NK-92 (cell line): ENCODE measurements around the gene LINC01488.

Experiments
- DNase-seq: peaks from one replicate; lab custom pipeline; 2025; ENCODE audit not compliant: unreplicated experiment; lab: John Stamatoyannopoulos, UW

Gene LINC01488

GRCh38 chr11:69444381-69445130, 36.9 kb upstream of the LINC01488 start:
- DNase-seq, result no peak

GRCh38 chr11:69445131-69445470, 36.4 kb upstream of the LINC01488 start:
- DNase-seq, result no peak

GRCh38 chr11:69446108-69446507, 35.4 kb upstream of the LINC01488 start:
- DNase-seq, result no peak

GRCh38 chr11:69447786-69448185, 33.7 kb upstream of the LINC01488 start:
- no peak for DNase-seq

DNA sequence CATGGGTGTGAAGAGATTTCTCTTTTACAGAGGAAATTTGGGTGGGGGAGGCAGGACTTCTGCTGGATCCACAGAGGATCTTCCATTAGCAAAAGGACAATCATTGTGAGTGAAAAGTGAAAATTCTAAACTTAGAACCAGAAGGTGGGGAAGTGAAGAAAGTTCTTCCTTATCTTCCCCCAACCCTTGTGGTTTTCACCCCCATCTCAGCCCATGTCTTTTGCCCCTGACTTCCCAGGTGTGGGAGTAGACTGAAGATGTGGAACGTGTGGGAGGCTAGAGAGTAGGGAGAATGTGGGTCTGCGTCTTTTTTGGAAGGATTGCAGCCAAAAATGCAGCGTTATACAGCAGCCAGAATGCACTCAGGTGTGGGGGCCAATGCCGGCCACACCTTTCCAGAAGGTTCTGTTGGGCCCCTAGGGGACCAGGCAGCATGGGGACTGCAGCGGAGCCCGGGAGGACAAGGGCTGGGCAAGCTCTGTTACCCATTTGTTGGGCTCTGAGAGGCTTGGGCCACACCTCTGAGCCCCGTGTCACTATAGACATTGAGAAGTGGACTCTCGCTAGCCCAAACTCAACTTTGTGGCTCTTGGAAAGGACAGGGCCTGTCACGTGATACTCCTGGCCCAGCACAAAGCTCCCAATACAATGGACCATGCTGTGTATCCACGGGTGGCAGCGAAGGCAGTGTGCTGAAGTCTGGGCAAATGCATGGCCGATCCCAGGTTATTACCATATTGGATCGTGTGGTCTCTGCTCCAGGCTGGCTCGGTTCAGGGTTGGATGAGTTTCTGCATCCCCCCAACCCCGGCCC, 32.8 kb upstream of the LINC01488 start:
- DNase-seq, result no peak

GRCh38 chr11:69449320-69450063, 32.0 kb upstream of the LINC01488 start:
- DNase-seq, result no peak

DNA sequence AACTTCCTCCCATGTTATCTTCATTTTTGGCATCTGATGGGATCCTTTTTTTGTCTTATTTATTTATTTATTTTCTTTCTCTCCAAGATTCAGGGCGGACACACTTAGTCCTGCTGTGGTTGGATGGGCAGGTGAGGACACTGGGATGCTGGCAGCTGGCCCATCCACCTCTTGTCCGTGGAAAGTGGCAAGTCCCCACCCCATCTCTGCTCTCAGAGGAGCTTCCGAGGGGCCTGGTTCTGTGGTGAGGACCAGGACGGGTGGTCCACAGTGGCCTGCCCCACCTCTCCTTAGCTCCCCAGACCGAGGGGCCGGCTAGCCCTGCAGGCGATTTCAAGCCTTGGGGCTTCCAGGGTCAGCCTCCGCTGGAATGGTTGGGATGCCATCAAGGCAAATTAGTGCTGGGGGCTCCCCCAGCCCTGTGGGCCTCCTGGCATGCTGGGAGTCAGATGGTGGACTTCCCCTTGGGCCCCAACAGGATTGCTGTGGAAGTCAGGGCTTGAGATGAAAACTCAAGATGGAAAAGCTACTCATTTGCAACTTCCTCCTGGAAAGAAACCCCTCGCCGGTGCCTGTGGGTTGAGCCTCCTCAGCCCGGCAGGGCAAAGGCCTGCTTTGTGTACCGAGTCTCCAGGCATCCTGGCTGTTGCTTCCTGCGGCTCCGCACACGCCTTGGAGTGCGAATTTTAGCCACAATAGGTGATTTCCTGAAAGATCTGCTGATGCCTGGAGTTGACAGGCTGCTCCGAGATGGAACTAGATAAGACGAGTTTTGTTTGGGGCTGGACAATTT, 31.2 kb upstream of the LINC01488 start:
- DNase-seq, result no peak

DNA sequence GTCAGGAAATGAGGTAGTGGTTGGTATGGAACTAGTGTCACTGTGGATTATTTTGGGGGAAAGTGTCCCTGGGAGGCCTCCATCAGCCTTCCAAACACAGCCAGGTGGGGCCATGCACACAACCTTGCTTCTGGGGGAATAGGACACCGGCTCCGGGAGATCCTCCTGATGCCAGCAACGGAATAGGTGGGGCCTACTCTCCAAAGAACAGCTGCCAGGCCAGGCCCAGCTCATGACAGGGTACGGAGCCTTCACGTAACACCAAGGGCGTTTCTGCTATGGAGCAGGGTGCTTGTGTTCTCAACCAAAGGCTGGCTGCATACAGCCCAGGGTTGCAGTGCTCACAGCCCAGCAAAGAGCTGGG, 30.6 kb upstream of the LINC01488 start:
- DNase-seq, result no peak

GRCh38 chr11:69451289-69451688, 30.2 kb upstream of the LINC01488 start:
- no peak for DNase-seq

GRCh38 chr11:69452206-69452987, 29.1 kb upstream of the LINC01488 start:
- no peak for DNase-seq

DNA sequence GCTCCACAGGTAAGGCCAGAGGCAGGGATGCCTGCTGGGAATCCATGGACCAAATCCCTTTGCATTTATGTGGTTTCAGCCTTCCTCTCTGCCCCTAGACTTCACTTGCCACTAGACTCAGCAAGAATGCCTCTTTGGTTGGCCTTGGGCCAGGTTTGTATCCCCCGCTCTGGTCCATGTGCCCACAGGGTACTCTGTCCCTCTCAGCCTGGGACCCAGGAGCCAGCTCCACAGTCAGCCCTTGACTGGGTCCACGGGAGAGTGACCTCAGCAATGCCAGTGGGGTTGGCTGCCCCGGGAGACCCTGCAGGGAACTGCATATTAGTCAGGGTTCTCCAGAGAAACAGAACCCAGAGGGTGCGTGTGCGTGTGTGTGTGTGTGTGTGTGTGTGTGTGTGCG, 28.3 kb upstream of the LINC01488 start:
- no peak for DNase-seq

DNA sequence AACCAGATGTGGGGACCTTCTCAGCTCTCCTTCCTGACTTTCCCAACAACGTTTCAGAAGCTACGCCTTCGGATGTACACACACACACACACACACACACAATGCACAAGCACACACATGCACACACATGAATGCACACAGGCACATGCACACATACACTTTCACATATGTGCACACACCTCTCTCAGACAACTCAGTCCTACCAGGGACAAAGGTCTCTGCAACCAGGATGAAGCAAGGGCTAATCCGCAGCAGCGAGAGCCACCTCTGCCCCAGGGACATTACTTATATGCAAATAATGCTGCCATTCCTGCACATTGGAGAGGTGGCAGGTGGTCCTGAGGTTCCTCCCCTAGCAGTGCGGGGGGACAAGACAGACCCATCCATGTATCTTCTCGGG, 27.4 kb upstream of the LINC01488 start:
- no peak for DNase-seq

DNA sequence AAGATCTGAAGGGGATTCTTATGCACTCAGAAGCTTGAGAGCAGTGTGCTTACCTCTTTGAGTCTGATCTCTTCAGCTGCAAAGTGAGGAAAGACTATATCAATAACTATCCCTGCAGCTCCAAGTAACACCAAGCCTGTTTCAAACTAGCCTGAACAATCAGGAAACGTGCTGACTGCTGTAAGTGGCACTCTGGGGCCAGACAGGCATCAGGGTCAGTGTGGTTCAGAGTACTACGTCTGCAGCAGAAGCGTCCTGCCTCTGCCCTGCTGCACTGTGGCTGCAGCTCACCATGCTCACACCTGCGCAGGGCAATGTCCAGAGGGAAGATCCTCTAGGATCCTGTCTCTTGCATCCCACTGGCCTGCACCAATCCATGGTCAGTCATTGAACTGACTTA, 25.5 kb upstream of the LINC01488 start:
- DNase-seq, result no peak

- no peak for DNase-seq
These were observed 24.8 kb upstream of the LINC01488 start for GRCh38 chr11:69456712-69457111.

DNA sequence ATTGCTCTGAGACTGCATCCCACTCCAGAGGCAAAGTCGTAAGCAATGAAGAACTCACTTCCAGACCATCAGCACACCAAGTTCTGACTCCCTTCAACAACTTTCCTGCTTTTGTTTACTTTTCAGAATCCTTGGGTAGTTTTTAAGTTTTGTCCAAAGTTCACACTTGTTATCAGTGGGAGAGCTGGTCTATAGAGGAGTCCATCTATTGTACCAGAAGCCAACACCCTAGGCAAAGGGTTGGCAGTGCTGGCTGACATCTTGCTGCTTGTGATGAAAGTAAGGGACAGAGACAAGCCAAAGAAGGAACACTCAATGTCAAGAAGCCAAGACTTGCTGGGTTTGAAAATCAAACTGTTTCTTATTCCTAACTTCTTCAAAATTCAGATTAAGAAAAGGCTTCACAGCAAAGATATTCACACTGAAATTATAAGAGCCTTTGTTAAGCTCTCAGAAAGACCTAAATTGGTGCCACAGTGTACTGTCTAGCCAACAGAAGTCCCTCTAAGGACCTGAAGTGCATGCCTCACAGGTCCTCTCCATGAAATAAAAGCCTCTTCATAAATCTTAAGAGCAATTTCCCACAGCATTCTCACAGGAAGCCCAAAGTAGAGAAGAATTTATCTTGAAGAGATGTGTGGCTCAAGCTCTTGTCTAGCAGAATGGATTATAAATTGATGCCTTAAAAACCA, 21.5 kb upstream of the LINC01488 start:
- no peak for DNase-seq

DNA sequence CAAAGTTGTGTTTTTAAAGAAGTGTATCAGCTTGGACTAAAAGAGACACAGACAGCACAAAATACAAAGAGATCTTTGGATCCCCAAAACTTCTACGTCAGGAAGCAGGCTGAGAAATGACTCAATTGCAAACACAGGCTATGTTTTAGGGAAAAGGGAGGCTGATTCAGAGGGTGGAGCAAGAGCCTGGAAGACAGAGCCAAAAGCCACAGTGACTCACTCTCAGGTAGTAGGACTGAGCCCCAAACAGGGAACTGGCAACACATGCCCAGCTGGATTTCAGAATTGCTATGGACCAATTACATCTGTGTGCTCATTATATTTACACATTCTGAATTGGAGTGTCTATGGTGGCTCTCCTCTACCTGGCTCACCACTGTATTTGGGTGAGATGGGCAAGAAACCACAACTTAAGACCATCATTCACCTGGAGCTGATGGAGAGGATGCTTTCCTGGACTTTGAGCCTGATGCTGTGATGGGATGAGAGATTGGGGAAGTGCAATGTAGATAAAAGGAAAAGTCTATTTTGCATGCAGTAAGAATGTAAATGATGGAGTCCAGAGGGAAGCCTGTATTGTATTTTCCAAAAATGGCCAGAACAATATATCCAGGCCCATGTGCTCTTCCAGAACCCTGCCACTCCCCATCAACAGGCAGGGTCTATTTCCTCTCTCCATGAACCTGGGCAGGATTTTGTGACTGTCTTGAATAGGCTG, 20.8 kb upstream of the LINC01488 start:
- DNase-seq, result no peak

- no peak for DNase-seq
These were observed 20.0 kb upstream of the LINC01488 start for GRCh38 chr11:69461272-69461962.

DNA sequence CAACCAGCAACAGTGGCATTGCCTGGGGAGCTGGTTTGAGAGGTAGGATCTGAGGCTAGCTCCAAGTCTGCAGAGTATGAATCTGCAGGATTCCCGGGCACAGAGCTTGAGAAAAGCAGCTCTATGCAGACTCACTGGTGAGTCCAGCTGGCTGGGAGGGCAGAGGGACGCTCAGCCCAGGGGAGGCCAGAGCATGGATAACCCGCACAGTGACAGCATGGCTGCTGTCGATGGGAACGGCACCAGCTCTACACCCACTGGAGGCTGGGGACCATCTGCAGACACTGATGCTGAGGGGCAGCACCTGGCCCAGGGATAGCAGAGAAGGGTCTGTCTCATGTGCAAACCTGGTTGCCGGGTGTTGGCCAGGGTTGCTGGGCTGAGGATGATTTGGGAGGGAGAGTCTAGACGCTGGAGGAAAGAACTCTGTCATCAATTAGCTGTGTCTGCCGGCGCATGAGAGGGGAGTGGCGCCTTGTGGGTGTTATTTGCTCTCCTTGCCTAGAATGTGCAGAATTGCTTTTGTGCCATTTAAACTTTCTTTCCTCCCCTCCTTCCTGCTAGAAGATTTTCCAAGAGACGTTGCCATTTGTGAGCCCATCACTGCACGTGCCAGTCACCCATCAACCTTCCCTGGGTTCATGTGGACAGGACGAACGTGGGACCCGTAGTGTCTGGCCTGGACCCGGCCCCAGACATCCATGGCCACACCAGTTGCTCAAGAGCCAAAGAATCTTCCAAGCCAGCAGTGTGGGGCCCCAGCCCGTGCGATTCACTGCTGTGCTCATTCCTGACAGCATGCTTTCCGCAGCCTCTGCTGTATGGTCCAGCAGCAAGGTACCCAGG, 19.1 kb upstream of the LINC01488 start:
- DNase-seq, result no peak
